Tibial nerve (tissue), 4 donors: ENCODE measurements around the gene ANKDD1A. TPM values are rescaled to one million over a fixed set of nuclear protein-coding genes. Genes with fewer than 3 reads are reported as not detected.

Experiments
- DNase-seq, 2 donors: peaks; one replicate each; pipeline ENCODE4 v3.0.0-alpha.2; 2019; ENCODE audit warnings: low spot score in 2 of 2
- H3K27ac ChIP-seq, 4 donors: fragments of 200-600 bp; sonication (generic) in 3 of 4; one replicate each; pipeline ENCODE4 v1.5.1; 2017 to 2019; ENCODE audit warnings: mild to moderate bottlenecking in 1 of 4
- H3K27me3 ChIP-seq, 2 donors: fragments of 200-600 bp; sonication (generic) in 1 of 2; one replicate each; pipeline versions ENCODE4 v1.5.1 to v1.6.0; 2017 to 2019
- H3K36me3 ChIP-seq, 3 donors: fragments of 200-600 bp; sonication (generic); one replicate each; pipeline ENCODE4 v1.5.1; 2018 to 2019
- H3K4me1 ChIP-seq, 4 donors: fragments of 200-600 bp; sonication (generic) in 3 of 4; one replicate each; pipeline ENCODE4 v1.5.1; 2017 to 2019
- H3K4me3 ChIP-seq, 4 donors: fragments of 200-600 bp; sonication (generic) in 3 of 4; one replicate each; pipeline ENCODE4 v1.5.1; 2017 to 2019; ENCODE audit warnings: mild to moderate bottlenecking in 1 of 4, moderate library complexity in 1 of 4
- H3K9me3 ChIP-seq, 4 donors: fragments of 200-600 bp; sonication (generic) in 3 of 4; one replicate each; pipeline ENCODE4 v1.5.1; 2017 to 2019
- EP300 ChIP-seq, 2 donors: sonication (generic); formaldehyde crosslinking; IDR thresholded peaks; one replicate each; pipeline ENCODE4 v1.6.1; 2017; ENCODE audit warnings: antibody characterized with exemption in 2 of 2, mild to moderate bottlenecking in 1 of 2
- POLR2A ChIP-seq, 2 donors: fragments of 450-650 bp; IDR thresholded peaks; one replicate each; pipeline ENCODE4 v1.6.1; 2017; ENCODE audit warnings: antibody characterized with exemption in 2 of 2, mild to moderate bottlenecking in 2 of 2, moderate library complexity in 2 of 2
- WGBS, 2 donors: methylation state at CpG; one replicate each; pipeline ENCODE4 v1.1.5; 2018; 5-methylcytosine and 5-hydroxymethylcytosine counted together
- total RNA-seq, 4 donors: library from RNA; depleted of rRNA; stranded (reverse); fragments of >200 nt; gene quantifications; one replicate each; pipeline ENCODE4 v1.1.0, GENCODE V29; 2016
- TF ChIP-seq, protein P1 (sequence below), 5 experiments: fragments of 200-600 bp in 3 of 5; fragments of 450-650 bp in 2 of 5; sonication (generic) in 3 of 5; IDR thresholded peaks; one replicate each; pipeline ENCODE4 v1.5.1; 2016 to 2019; ENCODE audit warnings: antibody characterized with exemption in 5 of 5, mild to moderate bottlenecking in 3 of 5, moderate library complexity in 2 of 5

The ANKDD1A gene
- total RNA-seq, 4 donors from 2014 or later, result 18.2 to 39.3 (median 26.3) TPM

- Histone ChIP-seq H3K4me1 (peaks cover 0 to 47% (median 14%) of the 10 kb centered on the region in 4 donors), H3K9me3 (no peaks in the 10 kb centered on the region), H3K27ac (peak overlapping the region; percentile 8 to 70 (median 45)), H3K36me3 (peaks cover 0 to 62% (median 5%) of the 10 kb centered on the region in 3 donors), H3K27me3 (no peaks in the 10 kb centered on the region), H3K4me3 (no peak overlapping the region)
- peak in 1 of 2 donors; percentile 16 for TF ChIP-seq EP300 (IDR thresholded peaks at IDR 0.05)
- TF ChIP-seq, protein P1, sequence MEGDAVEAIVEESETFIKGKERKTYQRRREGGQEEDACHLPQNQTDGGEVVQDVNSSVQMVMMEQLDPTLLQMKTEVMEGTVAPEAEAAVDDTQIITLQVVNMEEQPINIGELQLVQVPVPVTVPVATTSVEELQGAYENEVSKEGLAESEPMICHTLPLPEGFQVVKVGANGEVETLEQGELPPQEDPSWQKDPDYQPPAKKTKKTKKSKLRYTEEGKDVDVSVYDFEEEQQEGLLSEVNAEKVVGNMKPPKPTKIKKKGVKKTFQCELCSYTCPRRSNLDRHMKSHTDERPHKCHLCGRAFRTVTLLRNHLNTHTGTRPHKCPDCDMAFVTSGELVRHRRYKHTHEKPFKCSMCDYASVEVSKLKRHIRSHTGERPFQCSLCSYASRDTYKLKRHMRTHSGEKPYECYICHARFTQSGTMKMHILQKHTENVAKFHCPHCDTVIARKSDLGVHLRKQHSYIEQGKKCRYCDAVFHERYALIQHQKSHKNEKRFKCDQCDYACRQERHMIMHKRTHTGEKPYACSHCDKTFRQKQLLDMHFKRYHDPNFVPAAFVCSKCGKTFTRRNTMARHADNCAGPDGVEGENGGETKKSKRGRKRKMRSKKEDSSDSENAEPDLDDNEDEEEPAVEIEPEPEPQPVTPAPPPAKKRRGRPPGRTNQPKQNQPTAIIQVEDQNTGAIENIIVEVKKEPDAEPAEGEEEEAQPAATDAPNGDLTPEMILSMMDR (IDR thresholded peaks at IDR 0.05), result no peak
- TF ChIP-seq POLR2A (IDR thresholded peaks at IDR 0.05), result no peak
- WGBS, 2 donors, result 40 to 41% methylated on average over 7 of the region's 7 CpGs
- DNase-seq, result no peak
These were observed 67.6 kb downstream of the ANKDD1A start for GRCh38 chr15:64979252-64979710.

GRCh38 chr15:64981812-64982431, 70.2 kb downstream of the ANKDD1A start:
- Histone ChIP-seq H3K9me3 (no peaks in the 10 kb centered on the region), H3K27ac (peak overlapping the region in 2 of 4 donors; percentile 57 to 69), H3K27me3 (no peaks in the 10 kb centered on the region), H3K4me1 (peaks cover 0 to 73% (median 23%) of the 10 kb centered on the region in 4 donors), H3K36me3 (peaks cover 0 to 38% (median 0%) of the 10 kb centered on the region in 3 donors), H3K4me3 (no peak overlapping the region)
- WGBS, 2 donors, result 71 to 75% methylated on average over 6 of the region's 6 CpGs
- TF ChIP-seq, protein P1 (IDR thresholded peaks at IDR 0.05), result no peak
- TF ChIP-seq EP300 (IDR thresholded peaks at IDR 0.05) (no peak), POLR2A (IDR thresholded peaks at IDR 0.05) (no peak)
- no peak for DNase-seq

GRCh38 chr15:64982472-64982871, 70.8 kb downstream of the ANKDD1A start:
- TF ChIP-seq, protein P1 (IDR thresholded peaks at IDR 0.05), result no peak
- TF ChIP-seq EP300 (IDR thresholded peaks at IDR 0.05), result no peak
- TF ChIP-seq POLR2A (IDR thresholded peaks at IDR 0.05), result no peak

DNA sequence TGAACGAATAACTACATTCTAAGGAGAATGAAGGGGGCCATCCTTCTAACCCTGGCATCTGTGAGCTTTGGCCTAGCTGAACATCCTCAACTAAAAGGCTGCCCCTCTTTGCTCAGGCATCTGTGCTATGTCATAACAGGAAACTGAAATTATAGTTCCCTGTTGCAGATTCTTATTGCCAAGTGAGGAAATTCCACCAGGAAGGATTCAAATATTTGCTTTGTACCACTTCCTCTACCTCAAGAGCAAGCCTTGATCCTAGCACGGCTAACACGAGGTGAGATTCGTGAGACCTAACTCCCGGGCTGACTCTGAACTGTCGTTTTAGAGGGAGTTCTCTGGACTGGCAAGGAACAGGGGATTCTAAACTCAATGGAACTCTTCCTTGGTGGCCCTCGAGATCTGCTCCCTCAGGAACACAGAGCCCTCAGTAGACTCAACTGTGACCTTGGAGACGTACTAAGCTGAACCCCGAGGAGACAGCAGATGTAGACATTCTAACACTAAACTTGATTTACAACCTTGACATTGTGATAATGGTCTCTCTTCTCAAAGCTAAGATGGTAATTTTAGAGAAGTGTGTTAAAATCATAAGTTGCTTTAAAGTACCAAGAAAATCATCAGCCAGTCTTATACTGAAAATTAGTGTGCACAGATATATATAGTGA, 73.8 kb downstream of the ANKDD1A start:
- peaks cover 0 to 83% (median 23%) of the 10 kb centered on the region in 4 donors for H3K4me1 ChIP-seq
- no peaks in the 10 kb centered on the region for H3K27me3 ChIP-seq
- no peak for DNase-seq
- H3K4me3 ChIP-seq, result no peak overlapping the region
- peaks cover 0 to 9% (median 0%) of the 10 kb centered on the region in 3 donors for H3K36me3 ChIP-seq
- H3K27ac ChIP-seq, result peak overlapping the region in 3 of 4 donors; percentile 15 to 80 (median 66)
- no peaks in the 10 kb centered on the region for H3K9me3 ChIP-seq
- TF ChIP-seq EP300 (IDR thresholded peaks at IDR 0.05), result no peak
- TF ChIP-seq, protein P1 (IDR thresholded peaks at IDR 0.05), result no peak
- WGBS, 2 donors, result 34 to 48% methylated on average over 9 of the region's 9 CpGs

More at GRCh38 chr15:64982472-64982871, 70.8 kb downstream of the ANKDD1A start:
- Histone ChIP-seq H3K4me3 (no peak overlapping the region), H3K27ac (peak overlapping the region in 2 of 4 donors; percentile 57 to 69), H3K4me1 (peaks cover 0 to 79% (median 25%) of the 10 kb centered on the region in 4 donors), H3K36me3 (peaks cover 0 to 33% (median 0%) of the 10 kb centered on the region in 3 donors), H3K27me3 (no peaks in the 10 kb centered on the region), H3K9me3 (no peaks in the 10 kb centered on the region)
- DNase-seq, result no peak
- WGBS, 2 donors, result 64 to 67% methylated on average over 1 of the region's 1 CpG

GRCh38 chr15:64987136-64987535, 75.4 kb downstream of the ANKDD1A start:
- peaks cover 0 to 75% (median 17%) of the 10 kb centered on the region in 4 donors for H3K4me1 ChIP-seq
- 31 to 47% methylated on average over 3 of the region's 3 CpGs for WGBS, 2 donors

More at GRCh38 chr15:64987136-64987535, 75.4 kb downstream of the ANKDD1A start:
- H3K4me3 ChIP-seq, result no peak overlapping the region
- DNase-seq, result no peak
- peak overlapping the region in 1 of 4 donors; percentile 2 for H3K27ac ChIP-seq
- H3K27me3 ChIP-seq, result no peaks in the 10 kb centered on the region
- TF ChIP-seq POLR2A (IDR thresholded peaks at IDR 0.05), result no peak
- no peak for TF ChIP-seq EP300 (IDR thresholded peaks at IDR 0.05)
- TF ChIP-seq, protein P1 (IDR thresholded peaks at IDR 0.05), result no peak
- peaks cover 0 to 9% (median 0%) of the 10 kb centered on the region in 3 donors for H3K36me3 ChIP-seq
- H3K9me3 ChIP-seq, result no peaks in the 10 kb centered on the region
